PC-9 (cell line): ENCODE data around the gene SULT1B1.

ENCODE experiments used
- EZH2 ChIP-seq: fragments of 200-600 bp; sonication (generic); IDR thresholded peaks from 2 replicates; pipeline ENCODE4 v1.8.0; 2017; ENCODE audit warnings: antibody characterized with exemption, low read depth
- TF ChIP-seq, protein P1 (sequence below): fragments of 200-600 bp; sonication (generic); conservative IDR thresholded peaks from 2 replicates; pipeline ENCODE4 v1.6.1; 2017; ENCODE audit warnings: mixed run types, antibody characterized with exemption, mild to moderate bottlenecking, moderate library complexity

DNA sequence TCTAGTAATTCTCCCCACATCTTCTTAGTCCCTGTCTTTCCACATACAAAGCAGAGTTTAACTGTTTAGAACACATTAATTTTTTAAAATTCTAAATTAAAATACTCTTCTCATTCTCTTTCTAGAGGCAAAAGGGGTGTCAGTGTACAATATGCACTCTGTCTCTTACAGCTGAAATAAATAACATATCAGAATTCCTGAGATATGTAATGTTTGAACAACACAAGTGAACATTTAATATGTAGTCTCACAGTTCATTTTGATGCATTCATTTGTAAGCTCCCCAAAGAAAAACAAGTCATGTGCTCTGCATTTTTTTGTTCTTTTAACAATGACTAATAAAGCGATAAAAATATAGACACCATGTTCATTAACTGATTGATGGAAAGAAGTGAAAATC, 19.7 kb upstream of the SULT1B1 start:
- TF ChIP-seq, protein P1, sequence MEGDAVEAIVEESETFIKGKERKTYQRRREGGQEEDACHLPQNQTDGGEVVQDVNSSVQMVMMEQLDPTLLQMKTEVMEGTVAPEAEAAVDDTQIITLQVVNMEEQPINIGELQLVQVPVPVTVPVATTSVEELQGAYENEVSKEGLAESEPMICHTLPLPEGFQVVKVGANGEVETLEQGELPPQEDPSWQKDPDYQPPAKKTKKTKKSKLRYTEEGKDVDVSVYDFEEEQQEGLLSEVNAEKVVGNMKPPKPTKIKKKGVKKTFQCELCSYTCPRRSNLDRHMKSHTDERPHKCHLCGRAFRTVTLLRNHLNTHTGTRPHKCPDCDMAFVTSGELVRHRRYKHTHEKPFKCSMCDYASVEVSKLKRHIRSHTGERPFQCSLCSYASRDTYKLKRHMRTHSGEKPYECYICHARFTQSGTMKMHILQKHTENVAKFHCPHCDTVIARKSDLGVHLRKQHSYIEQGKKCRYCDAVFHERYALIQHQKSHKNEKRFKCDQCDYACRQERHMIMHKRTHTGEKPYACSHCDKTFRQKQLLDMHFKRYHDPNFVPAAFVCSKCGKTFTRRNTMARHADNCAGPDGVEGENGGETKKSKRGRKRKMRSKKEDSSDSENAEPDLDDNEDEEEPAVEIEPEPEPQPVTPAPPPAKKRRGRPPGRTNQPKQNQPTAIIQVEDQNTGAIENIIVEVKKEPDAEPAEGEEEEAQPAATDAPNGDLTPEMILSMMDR, result no peak
- no peak for TF ChIP-seq EZH2
